ENCODE results near the gene PNLIPRP3. TPM values are rescaled to one million over a fixed set of nuclear protein-coding genes. Genes with fewer than 3 reads are reported as not detected.

The PNLIPRP3 gene
- total and polyA plus RNA-seq, 4 donors, result not detected

GRCh38 chr10:116403740-116404250, 23.9 kb upstream of the PNLIPRP3 start:
- ATAC-seq (ENCODE audit: low FRiP score) (no peak), DNase-seq (no peak)
- WGBS, 2 donors, result 68 to 70% methylated on average over 6 of the region's 6 CpGs
- Histone ChIP-seq H3K4me3 (ENCODE audit: low read length in 2 of 2) (no peak overlapping the region), H3K27ac (ENCODE audit: low read depth in 1 of 2, low read length in 2 of 2) (no peak overlapping the region), H3K27me3 (ENCODE audit: control insufficient read depth in 1 of 2, insufficient read depth in 2 of 2, low read length in 1 of 2) (no peaks in the 10 kb centered on the region), H3K9me3 (ENCODE audit: control insufficient read depth, low read length) (no peaks in the 10 kb centered on the region), H3K36me3 (ENCODE audit: control insufficient read depth in 1 of 2, insufficient read depth in 2 of 2, low read length in 1 of 2) (no peaks in the 10 kb centered on the region), H3K4me1 (ENCODE audit: control insufficient read depth in 1 of 2, insufficient read depth in 2 of 2, low read length in 2 of 2) (no peaks in the 10 kb centered on the region)
- intact Hi-C loops (cut with DNase I), result no loop called here

- intact Hi-C loops (cut with DNase I), result no loop called here
- 30 to 34% methylated on average over 7 of the region's 7 CpGs for WGBS, 2 donors
- H3K27me3 ChIP-seq (ENCODE audit: control insufficient read depth in 1 of 2, insufficient read depth in 2 of 2, low read length in 1 of 2), result no peaks in the 10 kb centered on the region
These were observed 18.9 kb upstream of the PNLIPRP3 start for GRCh38 chr10:116408719-116409118.

GRCh38 chr10:116410351-116410750, 17.3 kb upstream of the PNLIPRP3 start:
- Histone ChIP-seq H3K9me3 (ENCODE audit: control insufficient read depth, low read length) (no peaks in the 10 kb centered on the region), H3K36me3 (ENCODE audit: control insufficient read depth in 1 of 2, insufficient read depth in 2 of 2, low read length in 1 of 2) (no peaks in the 10 kb centered on the region), H3K4me1 (ENCODE audit: control insufficient read depth in 1 of 2, insufficient read depth in 2 of 2, low read length in 2 of 2) (no peaks in the 10 kb centered on the region), H3K4me3 (ENCODE audit: low read length in 2 of 2) (no peak overlapping the region), H3K27ac (ENCODE audit: low read depth in 1 of 2, low read length in 2 of 2) (no peak overlapping the region), H3K27me3 (ENCODE audit: control insufficient read depth in 1 of 2, insufficient read depth in 2 of 2, low read length in 1 of 2) (no peaks in the 10 kb centered on the region)
- ATAC-seq (ENCODE audit: low FRiP score) (no peak), DNase-seq (no peak)
- 73 to 74% methylated on average over 5 of the region's 5 CpGs for WGBS, 2 donors
- intact Hi-C loops (cut with DNase I), result no loop called here

More at GRCh38 chr10:116408719-116409118, 18.9 kb upstream of the PNLIPRP3 start:
- no peak overlapping the region for H3K27ac ChIP-seq (ENCODE audit: low read depth in 1 of 2, low read length in 2 of 2)
- no peak for ATAC-seq (ENCODE audit: low FRiP score)
- H3K4me1 ChIP-seq (ENCODE audit: control insufficient read depth in 1 of 2, insufficient read depth in 2 of 2, low read length in 2 of 2), result no peaks in the 10 kb centered on the region
- H3K9me3 ChIP-seq (ENCODE audit: control insufficient read depth, low read length), result no peaks in the 10 kb centered on the region
- H3K4me3 ChIP-seq (ENCODE audit: low read length in 2 of 2), result no peak overlapping the region
- H3K36me3 ChIP-seq (ENCODE audit: control insufficient read depth in 1 of 2, insufficient read depth in 2 of 2, low read length in 1 of 2), result no peaks in the 10 kb centered on the region
- DNase-seq, result no peak

GRCh38 chr10:116417821-116418220, 9.8 kb upstream of the PNLIPRP3 start:
- Histone ChIP-seq H3K9me3 (ENCODE audit: control insufficient read depth, low read length) (no peaks in the 10 kb centered on the region), H3K27me3 (ENCODE audit: control insufficient read depth in 1 of 2, insufficient read depth in 2 of 2, low read length in 1 of 2) (peaks cover 0 to 1% of the 10 kb centered on the region in 2 donors), H3K27ac (ENCODE audit: low read depth in 1 of 2, low read length in 2 of 2) (no peak overlapping the region), H3K36me3 (ENCODE audit: control insufficient read depth in 1 of 2, insufficient read depth in 2 of 2, low read length in 1 of 2) (no peaks in the 10 kb centered on the region), H3K4me3 (ENCODE audit: low read length in 2 of 2) (no peak overlapping the region), H3K4me1 (ENCODE audit: control insufficient read depth in 1 of 2, insufficient read depth in 2 of 2, low read length in 2 of 2) (no peaks in the 10 kb centered on the region)
- no peak for DNase-seq
- no peak for ATAC-seq (ENCODE audit: low FRiP score)
- WGBS, 2 donors, result 56 to 58% methylated on average over 2 of the region's 2 CpGs
- intact Hi-C loops (cut with DNase I), result no loop called here

GRCh38 chr10:116418389-116418788, 9.3 kb upstream of the PNLIPRP3 start:
- H3K27me3 ChIP-seq (ENCODE audit: control insufficient read depth in 1 of 2, insufficient read depth in 2 of 2, low read length in 1 of 2), result peaks cover 0 to 1% of the 10 kb centered on the region in 2 donors
- H3K4me1 ChIP-seq (ENCODE audit: control insufficient read depth in 1 of 2, insufficient read depth in 2 of 2, low read length in 2 of 2), result no peaks in the 10 kb centered on the region
- 59 to 69% methylated on average over 1 of the region's 1 CpG for WGBS, 2 donors
- no peak overlapping the region for H3K4me3 ChIP-seq (ENCODE audit: low read length in 2 of 2)
- ATAC-seq (ENCODE audit: low FRiP score) (no peak), DNase-seq (no peak)
- no peaks in the 10 kb centered on the region for H3K36me3 ChIP-seq (ENCODE audit: control insufficient read depth in 1 of 2, insufficient read depth in 2 of 2, low read length in 1 of 2)
- H3K27ac ChIP-seq (ENCODE audit: low read depth in 1 of 2, low read length in 2 of 2), result no peak overlapping the region
- H3K9me3 ChIP-seq (ENCODE audit: control insufficient read depth, low read length), result no peaks in the 10 kb centered on the region
- intact Hi-C loops (cut with DNase I), result no loop called here

GRCh38 chr10:116421815-116422214, 5.8 kb upstream of the PNLIPRP3 start:
- Histone ChIP-seq H3K36me3 (ENCODE audit: control insufficient read depth in 1 of 2, insufficient read depth in 2 of 2, low read length in 1 of 2) (no peaks in the 10 kb centered on the region), H3K4me1 (ENCODE audit: control insufficient read depth in 1 of 2, insufficient read depth in 2 of 2, low read length in 2 of 2) (no peaks in the 10 kb centered on the region), H3K9me3 (ENCODE audit: control insufficient read depth, low read length) (peaks cover 3% of the 10 kb centered on the region), H3K27ac (ENCODE audit: low read depth in 1 of 2, low read length in 2 of 2) (no peak overlapping the region), H3K27me3 (ENCODE audit: control insufficient read depth in 1 of 2, insufficient read depth in 2 of 2, low read length in 1 of 2) (peaks cover 0 to 1% of the 10 kb centered on the region in 2 donors), H3K4me3 (ENCODE audit: low read length in 2 of 2) (no peak overlapping the region)
- ATAC-seq (ENCODE audit: low FRiP score) (no peak), DNase-seq (no peak)
- intact Hi-C loops (cut with DNase I), result no loop called here
- 89 to 90% methylated on average over 1 of the region's 1 CpG for WGBS, 2 donors

- Histone ChIP-seq H3K36me3 (ENCODE audit: control insufficient read depth in 1 of 2, insufficient read depth in 2 of 2, low read length in 1 of 2) (no peaks in the 10 kb centered on the region), H3K27ac (ENCODE audit: low read depth in 1 of 2, low read length in 2 of 2) (no peak overlapping the region), H3K4me1 (ENCODE audit: control insufficient read depth in 1 of 2, insufficient read depth in 2 of 2, low read length in 2 of 2) (no peaks in the 10 kb centered on the region), H3K27me3 (ENCODE audit: control insufficient read depth in 1 of 2, insufficient read depth in 2 of 2, low read length in 1 of 2) (no peaks in the 10 kb centered on the region), H3K9me3 (ENCODE audit: control insufficient read depth, low read length) (peaks cover under 1% of the 10 kb centered on the region), H3K4me3 (ENCODE audit: low read length in 2 of 2) (no peak overlapping the region)
- WGBS, 2 donors, result 66 to 67% methylated on average over 4 of the region's 4 CpGs
- intact Hi-C loops (cut with DNase I), result no loop called here
- ATAC-seq (ENCODE audit: low FRiP score) (no peak), DNase-seq (no peak)
These were observed 1.8 kb downstream of the PNLIPRP3 start for GRCh38 chr10:116429288-116429977.

- intact Hi-C loops (cut with DNase I), result no loop called here
- WGBS, 2 donors, result 82 to 97% methylated on average over 1 of the region's 1 CpG
- ATAC-seq (ENCODE audit: low FRiP score) (no peak), DNase-seq (no peak)
- no peak overlapping the region for H3K4me3 ChIP-seq (ENCODE audit: low read length in 2 of 2)
- no peaks in the 10 kb centered on the region for H3K36me3 ChIP-seq (ENCODE audit: control insufficient read depth in 1 of 2, insufficient read depth in 2 of 2, low read length in 1 of 2)
- H3K9me3 ChIP-seq (ENCODE audit: control insufficient read depth, low read length), result no peaks in the 10 kb centered on the region
- no peaks in the 10 kb centered on the region for H3K27me3 ChIP-seq (ENCODE audit: control insufficient read depth in 1 of 2, insufficient read depth in 2 of 2, low read length in 1 of 2)
- H3K4me1 ChIP-seq (ENCODE audit: control insufficient read depth in 1 of 2, insufficient read depth in 2 of 2, low read length in 2 of 2), result no peaks in the 10 kb centered on the region
- H3K27ac ChIP-seq (ENCODE audit: low read depth in 1 of 2, low read length in 2 of 2), result no peak overlapping the region
These were observed 2.6 kb downstream of the PNLIPRP3 start for GRCh38 chr10:116430288-116430687.

GRCh38 chr10:116431598-116431997, 4.0 kb downstream of the PNLIPRP3 start:
- no peaks in the 10 kb centered on the region for H3K9me3 ChIP-seq (ENCODE audit: control insufficient read depth, low read length)
- no peaks in the 10 kb centered on the region for H3K36me3 ChIP-seq (ENCODE audit: control insufficient read depth in 1 of 2, insufficient read depth in 2 of 2, low read length in 1 of 2)
- DNase-seq (no peak), ATAC-seq (ENCODE audit: low FRiP score) (no peak)
- intact Hi-C loops (cut with DNase I), result no loop called here
- no peak overlapping the region for H3K4me3 ChIP-seq (ENCODE audit: low read length in 2 of 2)
- H3K27ac ChIP-seq (ENCODE audit: low read depth in 1 of 2, low read length in 2 of 2), result no peak overlapping the region
- no peaks in the 10 kb centered on the region for H3K4me1 ChIP-seq (ENCODE audit: control insufficient read depth in 1 of 2, insufficient read depth in 2 of 2, low read length in 2 of 2)
- WGBS, 2 donors, result 52 to 55% methylated on average over 2 of the region's 2 CpGs
- no peaks in the 10 kb centered on the region for H3K27me3 ChIP-seq (ENCODE audit: control insufficient read depth in 1 of 2, insufficient read depth in 2 of 2, low read length in 1 of 2)
